ENCODE results near the gene PSENEN. TPM values are rescaled to one million over a fixed set of nuclear protein-coding genes. Genes with fewer than 3 reads are reported as not detected.

Gene PSENEN
- total and polyA plus RNA-seq, 11 donors: 25.2 to 95.1 (median 42.3) TPM

DNA sequence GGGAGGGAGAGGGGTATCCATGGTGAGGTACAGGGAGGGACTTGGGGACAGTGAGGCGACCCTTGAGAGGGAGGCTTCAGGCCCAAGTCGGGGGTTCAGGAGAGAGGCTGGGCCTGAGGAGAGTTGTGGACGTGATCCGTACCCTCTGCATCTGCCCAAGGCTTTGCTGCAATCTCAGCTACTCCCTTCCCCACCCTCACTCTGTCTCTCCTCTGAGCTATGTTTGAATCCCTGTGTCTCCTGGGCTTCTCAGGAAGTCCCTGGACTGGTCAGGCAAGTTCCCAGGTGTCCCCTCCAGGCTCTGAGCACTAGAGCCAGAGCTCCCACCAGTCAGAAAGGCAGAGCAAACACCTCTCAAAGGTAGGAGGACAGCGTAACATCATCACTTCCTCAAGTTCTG lies 4.7 kb downstream of the PSENEN start:
- H3K36me3 ChIP-seq: peaks cover 0 to 33% (median 21%) of the 10 kb centered on the region in 9 donors
- ATAC-seq (no peak), DNase-seq (no peak)
- no peak overlapping the region for H3K4me3 ChIP-seq
- 90 to 96% (median 94%) methylated on average over 5 of the region's 5 CpGs for WGBS, 4 donors
- H3K4me1 ChIP-seq: peaks cover 5 to 53% (median 29%) of the 10 kb centered on the region in 12 donors
- no peaks in the 10 kb centered on the region for H3K9me3 ChIP-seq
- TF ChIP-seq, protein P1, sequence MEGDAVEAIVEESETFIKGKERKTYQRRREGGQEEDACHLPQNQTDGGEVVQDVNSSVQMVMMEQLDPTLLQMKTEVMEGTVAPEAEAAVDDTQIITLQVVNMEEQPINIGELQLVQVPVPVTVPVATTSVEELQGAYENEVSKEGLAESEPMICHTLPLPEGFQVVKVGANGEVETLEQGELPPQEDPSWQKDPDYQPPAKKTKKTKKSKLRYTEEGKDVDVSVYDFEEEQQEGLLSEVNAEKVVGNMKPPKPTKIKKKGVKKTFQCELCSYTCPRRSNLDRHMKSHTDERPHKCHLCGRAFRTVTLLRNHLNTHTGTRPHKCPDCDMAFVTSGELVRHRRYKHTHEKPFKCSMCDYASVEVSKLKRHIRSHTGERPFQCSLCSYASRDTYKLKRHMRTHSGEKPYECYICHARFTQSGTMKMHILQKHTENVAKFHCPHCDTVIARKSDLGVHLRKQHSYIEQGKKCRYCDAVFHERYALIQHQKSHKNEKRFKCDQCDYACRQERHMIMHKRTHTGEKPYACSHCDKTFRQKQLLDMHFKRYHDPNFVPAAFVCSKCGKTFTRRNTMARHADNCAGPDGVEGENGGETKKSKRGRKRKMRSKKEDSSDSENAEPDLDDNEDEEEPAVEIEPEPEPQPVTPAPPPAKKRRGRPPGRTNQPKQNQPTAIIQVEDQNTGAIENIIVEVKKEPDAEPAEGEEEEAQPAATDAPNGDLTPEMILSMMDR (IDR thresholded peaks at IDR 0.05): no peak
- TF ChIP-seq POLR2A (IDR thresholded peaks at IDR 0.05): no peak
- peak overlapping the region in 1 of 12 donors; percentile 38 for H3K27ac ChIP-seq
- intact Hi-C loops (cut with DNase I): loop anchor here in 1 of 10 donors (10.0 kb wide), 1 partner anchor 395 kb away; the partner anchor contains the start of gene CAPNS1
- no peaks in the 10 kb centered on the region for H3K27me3 ChIP-seq

DNA sequence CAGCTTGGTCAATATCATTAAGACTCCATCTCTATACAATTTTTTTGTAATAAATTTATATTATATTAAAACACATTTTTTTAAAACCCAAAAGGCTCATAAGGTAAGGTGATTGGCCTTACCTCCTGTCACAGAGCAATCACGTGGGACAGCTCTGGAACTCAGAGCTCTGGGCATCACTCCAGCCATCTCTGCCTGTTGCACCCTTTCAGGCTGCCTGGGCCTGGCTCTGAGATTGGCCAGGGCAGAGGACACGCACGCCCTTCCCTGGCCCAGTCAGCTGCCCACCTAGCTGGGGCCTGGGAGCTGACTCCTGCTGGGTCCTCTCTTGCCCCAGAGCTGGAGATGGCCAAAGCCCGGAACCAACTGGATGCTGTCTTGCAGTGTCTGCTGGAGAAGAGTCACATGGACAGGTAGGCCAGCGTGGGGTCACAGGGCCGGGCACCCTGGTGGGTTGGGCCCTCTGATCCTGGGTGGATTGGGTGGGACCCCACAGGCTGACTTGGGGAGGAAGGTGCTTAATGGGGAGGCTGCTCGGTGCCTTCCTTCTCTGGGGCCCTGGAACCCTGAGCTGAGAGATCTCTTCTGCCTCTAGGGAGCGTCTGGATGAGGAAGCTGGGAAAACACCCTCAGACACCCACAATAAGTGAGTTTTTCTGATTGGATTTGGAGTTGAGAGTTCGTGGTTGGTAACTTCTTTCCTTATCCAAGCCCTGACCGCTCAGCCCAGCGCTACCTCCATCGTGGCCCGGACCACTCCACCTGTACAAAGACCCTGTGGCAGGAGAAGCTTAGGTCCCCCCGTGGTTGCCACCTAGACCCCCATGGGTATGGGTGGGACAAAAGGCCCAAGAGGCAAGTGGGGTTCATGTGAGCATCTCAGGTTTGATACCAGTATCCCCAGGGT lies 6.6 kb downstream of the PSENEN start:
- Histone ChIP-seq H3K27me3 (no peaks in the 10 kb centered on the region), H3K4me1 (peaks cover 0 to 58% (median 39%) of the 10 kb centered on the region in 12 donors), H3K4me3 (no peak overlapping the region), H3K27ac (peak overlapping the region in 8 of 12 donors; percentile 7 to 99 (median 20)), H3K9me3 (no peaks in the 10 kb centered on the region), H3K36me3 (peaks cover 0 to 33% (median 21%) of the 10 kb centered on the region in 9 donors)
- DNase-seq (peak in 3 of 5 donors; percentile 59 to 79 (median 74)), ATAC-seq (no peak)
- whole genome bisulfite sequencing, 4 donors: 78 to 88% (median 85%) methylated on average over 11 to 14 of the region's 14 CpGs
- intact Hi-C loops (cut with DNase I): loop anchor here in 1 of 10 donors (10.0 kb wide), 1 partner anchor 393 kb away; the partner anchor contains the start of gene CAPNS1
- TF ChIP-seq, protein P1 (IDR thresholded peaks at IDR 0.05): no peak
- TF ChIP-seq POLR2A (IDR thresholded peaks at IDR 0.05): no peak

DNA sequence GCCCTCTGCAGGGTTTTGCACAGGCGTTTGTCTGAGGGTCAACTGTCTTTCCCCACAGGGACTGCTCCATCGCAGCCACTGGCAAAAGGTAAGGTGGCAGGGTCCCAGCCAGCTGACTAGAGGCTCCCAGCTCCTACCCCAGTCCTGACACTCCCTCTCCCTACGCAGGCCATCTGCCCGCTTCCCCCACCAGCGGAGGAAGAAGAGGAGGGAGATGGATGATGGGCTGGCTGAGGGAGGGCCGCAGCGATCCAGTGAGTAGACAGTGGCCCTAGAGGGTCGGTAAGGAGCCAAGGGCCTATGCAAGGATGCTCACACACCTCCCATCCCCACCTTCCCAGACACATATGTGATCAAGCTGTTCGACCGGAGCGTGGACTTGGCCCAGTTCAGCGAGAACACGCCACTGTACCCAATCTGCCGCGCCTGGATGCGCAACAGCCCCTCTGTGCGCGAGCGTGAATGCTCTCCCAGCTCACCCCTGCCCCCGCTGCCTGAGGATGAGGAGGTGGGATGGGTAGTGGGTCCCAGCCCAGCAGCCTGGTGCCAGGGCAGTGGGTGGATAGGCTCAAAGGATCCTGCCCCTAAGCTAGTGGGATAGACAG lies 7.4 kb downstream of the PSENEN start:
- 94 to 97% (median 95%) methylated on average over 19 to 20 of the region's 20 CpGs for WGBS, 4 donors
- Histone ChIP-seq H3K27me3 (no peaks in the 10 kb centered on the region), H3K4me1 (peaks cover 0 to 60% (median 41%) of the 10 kb centered on the region in 12 donors), H3K27ac (peak overlapping the region in 3 of 12 donors; percentile 7 to 99 (median 99)), H3K4me3 (no peak overlapping the region), H3K9me3 (no peaks in the 10 kb centered on the region), H3K36me3 (peaks cover 0 to 33% (median 21%) of the 10 kb centered on the region in 9 donors)
- no peak for TF ChIP-seq POLR2A (IDR thresholded peaks at IDR 0.05)
- TF ChIP-seq, protein P1 (IDR thresholded peaks at IDR 0.05): no peak
- intact Hi-C loops (cut with DNase I): loop anchor here in 1 of 10 donors (10.0 kb wide), 1 partner anchor 392 kb away; the partner anchor contains the start of gene CAPNS1
- no peak for ATAC-seq
- peak in 1 of 5 donors; percentile 31 for DNase-seq
